PC-3 (cell line): ENCODE results near the gene DLX6. TPM values are rescaled to one million over a fixed set of nuclear protein-coding genes. Genes with fewer than 3 reads are reported as not detected.

Experiments
- ATAC-seq: fragments of 200-7000 bp; cut with Tn5 transposase; 2 replicates; pipeline ENCODE4 v1.9.1; 2020; ENCODE audit warnings: mild to moderate bottlenecking, moderate library complexity
- BruUV-seq: library from RNA; stranded (reverse); fragments of 400-500 nt; replicated peaks from 2 replicates; lab custom pipeline; 2021; lab: Mats Ljungman, UMichigan
- CTCF ChIA-PET: fragments of 300-600 bp; sonication (Branson Sonifier 250); formaldehyde crosslinking; loops from one replicate; lab custom pipeline; 2022; ENCODE audit warnings: antibody characterized with exemption; lab: Charles Lee
- POLR2A ChIA-PET: fragments of 300-600 bp; sonication (Branson Sonifier 250); formaldehyde crosslinking; loops from one replicate; lab custom pipeline; 2022; ENCODE audit warnings: antibody characterized with exemption; ENCODE audit not compliant: unreplicated experiment; lab: Charles Lee
- DNase-seq: peaks from one replicate; pipeline ENCODE4 v3.0.0-alpha.2; 2015
- H2AFZ ChIP-seq: fragments of 300-600 bp; sonication (generic); 2 replicates; pipeline ENCODE4 v1.6.0; 2016; ENCODE audit warnings: antibody characterized with exemption, low read length
- H3F3A ChIP-seq: fragments of 300-600 bp; sonication (generic); one replicate; pipeline ENCODE4 v1.6.0; 2017; ENCODE audit warnings: antibody characterized with exemption, low read length, control low read depth, mild to moderate bottlenecking; ENCODE audit not compliant: unreplicated experiment
- H3K27ac ChIP-seq: fragments of 300-600 bp; sonication (generic); 2 replicates; pipeline ENCODE4 v1.5.1; 2016; ENCODE audit warnings: mild to moderate bottlenecking, low read length
- H3K27me3 ChIP-seq: fragments of 300-600 bp; sonication (generic); 2 replicates; pipeline ENCODE4 v1.6.1; 2016; ENCODE audit warnings: low read length, mixed read lengths
- H3K36me3 ChIP-seq: fragments of 300-600 bp; sonication (generic); 2 replicates; pipeline ENCODE4 v1.6.1; 2016; ENCODE audit warnings: low read depth, mixed run types, low read length, mixed read lengths
- H3K4me1 ChIP-seq: fragments of 300-600 bp; sonication (generic); 2 replicates; pipeline ENCODE4 v1.5.1; 2016; ENCODE audit warnings: low read length; ENCODE audit not compliant: insufficient read depth
- H3K4me2 ChIP-seq: fragments of 300-600 bp; sonication (generic); 2 replicates; pipeline ENCODE4 v1.6.0; 2016; ENCODE audit warnings: low read length
- H3K4me3 ChIP-seq: fragments of 300-600 bp; sonication (generic); 2 replicates; pipeline ENCODE4 v1.5.1; 2016; ENCODE audit warnings: mild to moderate bottlenecking, low read length, mixed read lengths
- H3K79me2 ChIP-seq: fragments of 300-600 bp; sonication (generic); 2 replicates; pipeline ENCODE4 v1.6.1; 2017; ENCODE audit warnings: low read length, mixed read lengths
- H3K9ac ChIP-seq: fragments of 300-600 bp; sonication (generic); 2 replicates; pipeline ENCODE4 v1.6.0; 2016; ENCODE audit warnings: mild to moderate bottlenecking, low read length
- H3K9me2 ChIP-seq: fragments of 300-600 bp; sonication (generic); replicated peaks from 2 replicates; pipeline ENCODE4 v1.6.1; 2016; ENCODE audit warnings: mixed run types, low read length, mixed read lengths
- H3K9me3 ChIP-seq: fragments of 300-600 bp; sonication (generic); 2 replicates; pipeline ENCODE4 v1.6.1; 2016; ENCODE audit warnings: low read length, mixed read lengths
- H4K20me1 ChIP-seq: fragments of 300-600 bp; sonication (generic); 2 replicates; pipeline ENCODE4 v1.6.1; 2016; ENCODE audit warnings: low read length, mixed read lengths
- EZH2 ChIP-seq: fragments of 300-600 bp; sonication (generic); IDR thresholded peaks from one replicate; pipeline ENCODE4 v1.6.1; 2017; ENCODE audit warnings: antibody characterized with exemption, mild to moderate bottlenecking, low read length; ENCODE audit not compliant: unreplicated experiment
- EZH2phosphoT487 ChIP-seq: fragments of 300-600 bp; sonication (generic); IDR thresholded peaks from 2 replicates; pipeline ENCODE4 v1.6.1; 2018; ENCODE audit warnings: mild to moderate bottlenecking, antibody characterized with exemption, low read length, borderline replicate concordance
- intact Hi-C: fragments of 100-400 bp; cut with micrococcal nuclease; formaldehyde crosslinking; loops from 2 replicates; pipeline ENCODE4 v1.9.0; 2023
- total RNA-seq: library from RNA; depleted of rRNA; stranded (reverse); fragments of >200 nt; gene quantifications from 2 replicates; pipeline ENCODE4 v1.2.3, GENCODE V29; 2014
- TF ChIP-seq, protein P1 (sequence below): fragments of 300-600 bp; sonication (generic); conservative IDR thresholded peaks from 2 replicates; pipeline ENCODE4 v1.5.1; 2017; ENCODE audit warnings: antibody characterized with exemption, low read depth, mild to moderate bottlenecking, low read length

The DLX6 gene
- total RNA-seq, 1 experiment from 2014 or later, result not detected

DNA sequence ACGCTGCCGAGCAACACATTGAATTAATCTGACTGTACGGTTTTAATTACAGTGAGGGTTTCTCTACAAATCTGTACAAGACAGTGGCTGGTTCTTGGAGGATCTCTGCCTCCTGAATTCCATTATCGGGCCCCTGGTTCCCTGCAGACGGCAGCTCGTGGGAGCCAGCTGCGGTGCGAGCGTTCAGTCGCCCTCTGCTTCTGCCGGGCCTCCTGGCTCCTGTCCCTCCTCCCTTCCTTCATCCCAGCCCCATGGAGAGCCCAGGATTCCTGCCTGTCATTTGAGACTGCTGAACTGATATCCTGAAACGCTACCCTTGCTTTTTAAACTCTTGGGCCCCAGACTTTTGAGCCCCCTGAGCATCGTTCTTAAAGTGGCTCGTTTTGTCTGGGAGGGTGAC, 6.6 kb upstream of the DLX6 start:
- no peak for ATAC-seq
- Histone ChIP-seq H3K27me3 (peaks cover 28% of the 10 kb centered on the region), H3K36me3 (no peaks in the 10 kb centered on the region), H3K9me3 (no peaks in the 10 kb centered on the region), H3K9me2 (no peaks in the 10 kb centered on the region), H3K27ac (no peak overlapping the region), H3K9ac (no peak overlapping the region), H3K4me1 (no peaks in the 10 kb centered on the region), H3K4me2 (no peak overlapping the region), H4K20me1 (no peaks in the 10 kb centered on the region), H3K4me3 (no peak overlapping the region), H3K79me2 (no peaks in the 10 kb centered on the region), H2AFZ (no peak overlapping the region), H3F3A (no peaks in the 10 kb centered on the region)
- TF ChIP-seq EZH2 (no peak), EZH2phosphoT487 (no peak)
- TF ChIP-seq, protein P1, sequence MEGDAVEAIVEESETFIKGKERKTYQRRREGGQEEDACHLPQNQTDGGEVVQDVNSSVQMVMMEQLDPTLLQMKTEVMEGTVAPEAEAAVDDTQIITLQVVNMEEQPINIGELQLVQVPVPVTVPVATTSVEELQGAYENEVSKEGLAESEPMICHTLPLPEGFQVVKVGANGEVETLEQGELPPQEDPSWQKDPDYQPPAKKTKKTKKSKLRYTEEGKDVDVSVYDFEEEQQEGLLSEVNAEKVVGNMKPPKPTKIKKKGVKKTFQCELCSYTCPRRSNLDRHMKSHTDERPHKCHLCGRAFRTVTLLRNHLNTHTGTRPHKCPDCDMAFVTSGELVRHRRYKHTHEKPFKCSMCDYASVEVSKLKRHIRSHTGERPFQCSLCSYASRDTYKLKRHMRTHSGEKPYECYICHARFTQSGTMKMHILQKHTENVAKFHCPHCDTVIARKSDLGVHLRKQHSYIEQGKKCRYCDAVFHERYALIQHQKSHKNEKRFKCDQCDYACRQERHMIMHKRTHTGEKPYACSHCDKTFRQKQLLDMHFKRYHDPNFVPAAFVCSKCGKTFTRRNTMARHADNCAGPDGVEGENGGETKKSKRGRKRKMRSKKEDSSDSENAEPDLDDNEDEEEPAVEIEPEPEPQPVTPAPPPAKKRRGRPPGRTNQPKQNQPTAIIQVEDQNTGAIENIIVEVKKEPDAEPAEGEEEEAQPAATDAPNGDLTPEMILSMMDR, result no peak
- ChIA-PET POLR2A (no interaction called here), CTCF (no interaction called here)
- no peak for DNase-seq
- intact Hi-C loops, result no loop called here
- BruUV-seq, result no TSS peak

- DNase-seq (no peak), ATAC-seq (no peak)
- no TSS peak for BruUV-seq
- H3K27ac ChIP-seq, result no peak overlapping the region
- TF ChIP-seq, protein P1, result no peak
- TF ChIP-seq EZH2phosphoT487 (no peak), EZH2 (no peak)
- ChIA-PET POLR2A (no interaction called here), CTCF (no interaction called here)
- no peaks in the 10 kb centered on the region for H3K9me3 ChIP-seq
- no peaks in the 10 kb centered on the region for H3F3A ChIP-seq
- no peak overlapping the region for H2AFZ ChIP-seq
- H3K9ac ChIP-seq, result no peak overlapping the region
- no peaks in the 10 kb centered on the region for H3K9me2 ChIP-seq
- H3K27me3 ChIP-seq, result peaks cover 27% of the 10 kb centered on the region
- H3K79me2 ChIP-seq, result no peaks in the 10 kb centered on the region
- intact Hi-C loops, result no loop called here
- H3K36me3 ChIP-seq, result no peaks in the 10 kb centered on the region
- H3K4me1 ChIP-seq, result no peaks in the 10 kb centered on the region
- H3K4me2 ChIP-seq, result no peak overlapping the region
- no peaks in the 10 kb centered on the region for H4K20me1 ChIP-seq
- no peak overlapping the region for H3K4me3 ChIP-seq
Observed at GRCh38 chr7:97001221-97001620, 4.1 kb upstream of the DLX6 start.

DNA sequence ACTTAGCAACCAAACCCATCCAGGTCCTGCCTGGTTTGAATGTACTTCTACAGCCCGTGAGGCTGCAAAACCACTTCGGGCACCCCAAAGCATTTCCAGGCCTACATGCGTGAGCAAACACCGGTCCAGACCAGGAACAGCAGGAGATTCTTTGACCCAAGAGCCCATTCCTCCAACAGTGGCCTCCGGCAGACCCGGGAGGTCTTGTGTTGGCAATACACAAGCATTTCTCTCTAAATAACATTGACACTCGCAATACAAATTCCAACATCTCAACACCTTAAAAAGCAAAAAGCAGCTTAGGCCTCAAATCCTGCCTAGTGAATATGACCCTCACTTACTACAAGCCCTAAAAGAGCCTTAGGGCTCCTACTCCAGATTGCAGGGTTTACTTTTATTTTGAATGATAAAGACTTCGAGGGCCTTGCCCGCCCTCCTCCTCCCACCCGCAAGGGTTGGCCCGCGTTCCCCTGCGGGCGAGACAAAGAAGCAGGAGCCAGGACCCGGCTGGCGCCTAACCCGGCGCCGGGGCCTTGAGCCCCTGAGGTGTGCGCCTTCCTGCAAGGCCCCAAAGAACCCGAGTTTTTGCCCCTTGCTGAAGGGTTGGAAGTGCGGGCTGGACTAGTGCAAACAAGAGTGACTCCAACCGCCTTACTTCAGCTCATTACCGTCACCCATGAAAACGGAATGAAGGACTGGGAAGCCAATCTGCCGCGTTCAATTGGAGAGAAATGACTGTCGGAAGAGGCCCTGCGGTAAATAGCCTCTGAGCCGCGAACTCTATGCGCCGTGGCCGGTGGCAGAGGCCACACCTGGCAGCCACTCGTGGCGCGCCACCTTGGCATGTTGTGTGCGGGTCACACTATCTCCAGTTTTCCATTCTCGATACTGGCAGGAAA, 3.4 kb upstream of the DLX6 start:
- Histone ChIP-seq H3K27me3 (peaks cover 20% of the 10 kb centered on the region), H3K9me3 (no peaks in the 10 kb centered on the region), H3K4me1 (no peaks in the 10 kb centered on the region), H2AFZ (no peak overlapping the region), H3F3A (no peaks in the 10 kb centered on the region), H3K79me2 (no peaks in the 10 kb centered on the region), H3K36me3 (no peaks in the 10 kb centered on the region), H3K9ac (no peak overlapping the region), H3K9me2 (no peaks in the 10 kb centered on the region), H3K4me3 (no peak overlapping the region), H4K20me1 (no peaks in the 10 kb centered on the region), H3K27ac (no peak overlapping the region), H3K4me2 (no peak overlapping the region)
- intact Hi-C loops, result no loop called here
- CTCF ChIA-PET, result no interaction called here
- DNase-seq (no peak), ATAC-seq (no peak)
- POLR2A ChIA-PET, result no interaction called here
- BruUV-seq, result no TSS peak
- TF ChIP-seq, protein P1, result no peak
- TF ChIP-seq EZH2, result no peak
- TF ChIP-seq EZH2phosphoT487, result no peak
